Lower lobe of right lung (tissue), 2 donors: Measurements from ENCODE around the gene PRKAG3. TPM values are rescaled to one million over a fixed set of nuclear protein-coding genes. Genes with fewer than 3 reads are reported as not detected.
A peak's percentile ranks its signal among the peaks of the same experiment; 100 is the strongest.

Experiments used
- ATAC-seq, 2 donors: fragments of 200-7000 bp; cut with Tn5 transposase; one replicate each; pipeline ENCODE4 v1.9.1; 2020 to 2022; ENCODE audit warnings: mild to moderate bottlenecking in 2 of 2, moderate library complexity in 2 of 2
- DNase-seq: peaks from one replicate; pipeline ENCODE4 v3.0.0-alpha.2; 2020
- H3K27ac ChIP-seq: fragments of 200-600 bp; one replicate; pipeline ENCODE4 v1.8.0; 2022
- H3K27me3 ChIP-seq: fragments of 200-600 bp; one replicate; pipeline ENCODE4 v1.8.0; 2022; ENCODE audit warnings: low read depth
- H3K36me3 ChIP-seq: fragments of 200-600 bp; one replicate; pipeline ENCODE4 v1.8.0; 2022; ENCODE audit warnings: mild to moderate bottlenecking
- H3K4me1 ChIP-seq: fragments of 200-600 bp; one replicate; pipeline ENCODE4 v1.8.0; 2022
- H3K4me3 ChIP-seq: fragments of 200-600 bp; one replicate; pipeline ENCODE4 v1.8.0; 2022; ENCODE audit warnings: mild to moderate bottlenecking
- H3K9me3 ChIP-seq: fragments of 200-600 bp; one replicate; pipeline ENCODE4 v1.8.0; 2022
- CTCF ChIP-seq: fragments of 200-600 bp; IDR thresholded peaks from one replicate; pipeline ENCODE4 v1.8.0; 2022; ENCODE audit warnings: antibody characterized with exemption, mild to moderate bottlenecking
- intact Hi-C: fragments of 100-400 bp; cut with DNase I; formaldehyde crosslinking; loops from one replicate; pipeline ENCODE4 v1.11.0; 2022
- total RNA-seq: library from RNA; stranded (reverse); fragmentation: NEBNext Ultra II Directional; extraction: Animal tissue kit (Norgen Biotek cat#: 25700); gene quantifications from one replicate; pipeline ENCODE4 v1.2.1, GENCODE V29; 2021
- donor health status: DM: no; HTN: yes; CAD: no; lungs with severe emphysema.

The PRKAG3 gene
- total RNA-seq, 1 donor from 2014 or later = not detected

GRCh38 chr2:218783688-218784087, 47.9 kb downstream of the PRKAG3 start:
- Histone ChIP-seq H3K4me1 (peaks cover 11% of the 10 kb centered on the region), H3K27me3 (no peaks in the 10 kb centered on the region), H3K9me3 (no peaks in the 10 kb centered on the region), H3K4me3 (peak overlapping the region; percentile 75), H3K36me3 (no peaks in the 10 kb centered on the region), H3K27ac (peak overlapping the region; percentile 91)
- TF ChIP-seq CTCF = no peak
- DNase-seq = no peak
- intact Hi-C loops = no loop called here
- ATAC-seq = peak in 1 of 2 donors; percentile 5

GRCh38 chr2:218782528-218782844, 49.1 kb downstream of the PRKAG3 start:
- intact Hi-C loops = no loop called here
- Histone ChIP-seq H3K27me3 (no peaks in the 10 kb centered on the region), H3K4me3 (peak overlapping the region; percentile 75), H3K9me3 (no peaks in the 10 kb centered on the region), H3K27ac (peak overlapping the region; percentile 91), H3K36me3 (no peaks in the 10 kb centered on the region), H3K4me1 (peaks cover 7% of the 10 kb centered on the region)
- DNase-seq = no peak
- peak; percentile 35 to 45 for ATAC-seq
- TF ChIP-seq CTCF = no peak

GRCh38 chr2:218781691-218782527, 49.7 kb downstream of the PRKAG3 start, which contains the start of gene CYP27A1:
Gene CYP27A1 (plus strand): TSS chr2:218782147. CDS start chr2:218782183, 36 bp downstream.
- Histone ChIP-seq H3K36me3 (no peaks in the 10 kb centered on the region), H3K27me3 (no peaks in the 10 kb centered on the region), H3K4me1 (peaks cover 7% of the 10 kb centered on the region), H3K4me3 (peak within 1 kb of the TSS; percentile 75), H3K27ac (peak within 1 kb of the TSS; percentile 91), H3K9me3 (peaks cover 3% of the 10 kb centered on the region)
- no peak for TF ChIP-seq CTCF
- DNase-seq = peak; percentile 78
- peak; percentile 91 to 93 for ATAC-seq
- intact Hi-C loops = no loop called here

GRCh38 chr2:218780851-218781690, 50.5 kb downstream of the PRKAG3 start:
- DNase-seq = no peak
- TF ChIP-seq CTCF = no peak
- no peaks in the 10 kb centered on the region for H3K27me3 ChIP-seq
- H3K9me3 ChIP-seq = peaks cover 6% of the 10 kb centered on the region
- ATAC-seq = peak; percentile 12 to 34
- intact Hi-C loops = no loop called here
- H3K27ac ChIP-seq = peak overlapping the region; percentile 91
- H3K4me1 ChIP-seq = peaks cover 7% of the 10 kb centered on the region
- H3K4me3 ChIP-seq = peak overlapping the region; percentile 75
- H3K36me3 ChIP-seq = no peaks in the 10 kb centered on the region

GRCh38 chr2:218780046-218780445, 51.6 kb downstream of the PRKAG3 start:
- DNase-seq (no peak), ATAC-seq (no peak)
- Histone ChIP-seq H3K4me1 (peaks cover 7% of the 10 kb centered on the region), H3K4me3 (no peak overlapping the region), H3K27me3 (no peaks in the 10 kb centered on the region), H3K27ac (no peak overlapping the region), H3K36me3 (no peaks in the 10 kb centered on the region), H3K9me3 (peaks cover 6% of the 10 kb centered on the region)
- intact Hi-C loops = no loop called here
- TF ChIP-seq CTCF = no peak
